NCI-H1105 treated with DMSO at 0.1 percent for 48 hours (cell line): ENCODE measurements around the gene ZNF385C.
A peak's percentile ranks its signal among the peaks of the same experiment; 100 is the strongest.

Experiments used
- DNase-seq: peaks from one replicate; lab custom pipeline; 2025; lab: John Stamatoyannopoulos, UW

ZNF385C gene

DNA sequence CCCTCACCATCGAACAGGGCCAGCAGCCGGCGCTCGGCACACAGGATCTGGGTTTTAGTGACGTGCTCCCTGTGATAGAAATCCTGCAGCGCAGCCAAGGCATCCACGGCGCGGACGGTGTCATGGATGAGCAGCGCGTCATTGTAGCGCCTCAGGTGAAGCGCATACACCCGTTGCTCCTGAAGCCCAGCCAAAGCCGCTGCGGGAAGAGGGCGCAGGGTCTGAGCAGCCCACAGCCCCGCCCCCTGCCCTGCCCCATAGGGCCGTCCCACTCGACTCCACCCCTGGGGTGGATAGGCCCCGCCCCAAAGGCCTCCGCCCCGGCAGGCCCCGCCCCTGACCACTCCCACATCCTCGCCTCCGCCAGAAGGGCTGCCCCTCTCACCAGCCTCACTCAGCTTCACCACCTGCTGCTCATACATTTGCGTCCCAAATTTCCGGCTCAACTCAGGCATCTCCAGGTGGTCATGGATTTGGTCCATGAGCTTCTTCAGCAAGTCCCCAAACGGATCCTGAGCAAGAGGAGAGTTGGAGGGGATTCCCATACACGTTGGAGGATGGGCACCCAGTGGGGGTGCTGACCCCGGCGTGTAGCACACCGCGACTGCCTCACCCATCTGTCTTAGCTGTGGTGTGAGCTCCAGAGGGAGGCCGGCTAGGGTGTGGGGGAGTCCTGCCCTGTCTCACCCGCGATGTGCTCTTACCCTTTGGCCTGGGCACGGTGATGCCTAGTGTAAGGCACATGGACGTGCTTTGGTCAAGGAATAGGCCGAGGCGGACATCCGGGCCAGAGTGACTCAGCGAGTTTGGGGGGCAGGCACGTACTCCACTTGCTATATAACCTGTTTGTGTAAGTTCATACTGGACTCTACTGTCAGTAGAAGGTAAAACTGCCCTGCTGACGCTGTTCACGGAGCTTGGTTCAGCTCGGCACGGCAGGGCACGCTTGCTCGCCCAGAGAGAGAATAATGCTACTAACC, 9.6 kb upstream of the ZNF385C start:
- peak; percentile 74 for DNase-seq

DNA sequence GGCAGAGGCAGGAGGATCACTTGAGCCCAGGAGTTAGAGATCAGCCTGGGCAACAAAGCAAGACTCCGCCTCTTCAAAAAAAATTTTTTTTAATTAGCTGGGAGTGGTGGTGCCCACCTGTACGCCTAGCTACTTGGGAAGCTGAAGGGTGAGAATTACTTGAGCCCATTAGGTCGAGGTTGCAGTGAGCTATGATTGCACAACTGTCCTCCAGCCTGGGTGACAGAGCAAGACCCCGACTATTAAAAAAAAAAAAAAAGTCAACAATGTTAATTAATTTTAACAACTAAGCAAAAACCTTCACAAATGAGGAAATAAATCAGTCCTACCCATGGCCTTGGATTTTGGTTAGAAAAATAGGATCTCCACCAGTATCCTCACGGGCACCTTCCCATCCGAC, 8.9 kb upstream of the ZNF385C start:
- DNase-seq, result no peak

DNA sequence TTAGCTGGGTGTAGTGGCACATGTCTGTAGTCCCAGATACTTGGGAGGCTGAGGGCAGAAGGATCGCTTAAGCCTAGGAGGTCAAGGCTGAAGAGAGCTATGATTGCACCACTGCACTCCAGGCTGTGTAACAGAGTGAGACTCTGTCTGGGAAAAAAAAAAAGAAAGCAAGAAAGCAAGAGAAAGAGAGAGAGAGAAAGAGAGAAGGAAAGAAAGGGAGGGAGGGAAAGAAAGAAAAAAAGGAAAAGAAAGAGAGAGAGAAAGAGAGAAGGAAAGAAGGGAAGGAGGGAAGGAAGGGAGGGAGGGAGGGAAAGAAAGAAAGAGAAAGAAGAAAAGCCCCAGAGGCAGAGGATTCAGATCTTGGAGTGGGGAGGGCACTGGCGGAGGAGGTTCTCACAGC, 7.7 kb upstream of the ZNF385C start:
- no peak for DNase-seq

DNA sequence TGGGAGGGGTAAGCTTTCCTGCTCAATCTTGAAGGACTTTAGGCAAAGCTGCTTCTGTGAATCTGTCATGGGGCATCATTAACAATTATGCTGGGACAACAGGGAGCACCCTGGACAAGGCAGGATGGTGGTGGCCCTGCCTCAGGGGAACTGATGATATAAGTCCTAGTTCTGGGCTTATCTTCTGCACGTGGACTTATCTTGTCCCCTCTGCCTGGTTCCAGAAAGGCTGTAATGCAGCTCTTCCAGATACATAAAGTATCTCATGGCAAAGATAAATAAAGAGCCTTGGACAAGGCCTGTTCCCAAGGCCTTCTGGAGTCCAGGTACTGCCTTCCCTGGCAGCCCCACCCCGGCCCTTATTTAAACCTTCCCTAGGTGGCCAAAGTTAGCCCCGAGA, 6.0 kb upstream of the ZNF385C start:
- no peak for DNase-seq

DNA sequence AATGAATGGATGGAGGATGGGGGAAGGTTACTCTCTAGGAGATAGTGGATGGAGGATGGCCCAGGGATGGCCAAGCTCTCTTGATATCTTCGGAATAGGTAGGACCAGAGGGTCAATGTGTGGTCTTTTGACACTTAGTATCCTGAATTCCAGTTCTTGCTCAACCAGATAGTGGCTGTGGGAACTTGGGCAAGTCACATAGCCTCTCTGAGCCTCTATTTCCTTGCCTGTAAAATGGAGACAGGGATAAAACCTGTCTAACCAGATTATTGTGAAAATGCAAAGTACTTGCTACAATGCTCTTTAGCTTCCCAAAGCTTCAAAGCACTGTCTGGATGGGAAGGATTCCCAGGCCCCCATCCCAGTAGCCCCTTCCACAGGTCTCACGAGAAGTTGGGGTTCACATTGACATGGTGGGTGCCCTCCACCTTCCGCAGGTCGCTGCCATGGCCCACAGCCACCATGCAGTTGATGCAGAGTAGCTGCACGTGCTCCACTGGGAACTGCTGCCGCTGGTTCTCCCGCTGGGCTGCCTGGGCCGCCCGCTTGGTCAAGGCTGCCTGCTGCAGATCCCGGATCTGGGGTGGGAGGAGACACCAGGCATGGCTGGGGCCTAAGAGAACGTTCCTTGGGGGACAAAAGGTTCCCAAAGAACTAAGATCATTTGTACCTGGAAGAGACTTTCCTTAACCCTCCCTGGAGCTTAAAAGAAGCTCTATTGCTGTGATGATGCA, 5.1 kb upstream of the ZNF385C start:
- DNase-seq, result no peak

DNA sequence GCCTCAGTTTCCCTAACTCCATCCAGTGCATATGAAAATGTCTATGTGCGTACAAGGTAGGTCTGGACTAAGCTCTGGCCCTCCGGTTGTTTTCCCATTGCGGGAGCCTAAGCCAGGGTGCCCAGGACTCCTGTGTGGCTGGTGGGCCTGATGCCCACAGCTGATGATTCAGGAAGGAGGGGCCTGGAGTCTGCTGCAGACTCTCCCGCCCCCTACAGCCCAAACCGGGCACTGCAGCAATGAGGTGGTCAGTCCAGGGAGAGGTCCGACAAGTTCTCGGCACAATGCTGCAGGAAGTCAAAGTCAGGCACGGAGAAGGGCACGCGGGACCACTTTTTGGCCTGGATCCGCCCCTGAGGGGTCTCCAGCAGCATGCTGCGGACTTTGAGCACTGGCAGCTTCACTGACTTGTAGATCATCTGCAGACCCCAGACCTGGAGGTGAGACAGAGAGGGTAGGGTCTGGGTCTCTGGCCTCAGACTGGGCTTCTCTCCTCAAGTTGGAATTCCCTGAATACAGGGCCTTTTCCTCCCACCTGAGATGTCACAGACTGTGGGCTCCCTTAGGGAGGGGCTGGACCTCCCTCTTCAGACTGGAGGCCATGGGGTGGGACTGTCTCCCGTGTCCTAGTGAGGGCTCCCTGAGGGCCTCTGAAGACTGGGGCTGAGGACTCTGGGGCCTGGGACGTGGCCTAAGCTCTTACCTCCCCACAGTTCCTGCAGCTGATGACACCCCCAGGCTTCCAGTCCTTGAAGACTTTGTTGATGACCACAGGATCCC, 3.4 kb upstream of the ZNF385C start:
- DNase-seq, result no peak

DNA sequence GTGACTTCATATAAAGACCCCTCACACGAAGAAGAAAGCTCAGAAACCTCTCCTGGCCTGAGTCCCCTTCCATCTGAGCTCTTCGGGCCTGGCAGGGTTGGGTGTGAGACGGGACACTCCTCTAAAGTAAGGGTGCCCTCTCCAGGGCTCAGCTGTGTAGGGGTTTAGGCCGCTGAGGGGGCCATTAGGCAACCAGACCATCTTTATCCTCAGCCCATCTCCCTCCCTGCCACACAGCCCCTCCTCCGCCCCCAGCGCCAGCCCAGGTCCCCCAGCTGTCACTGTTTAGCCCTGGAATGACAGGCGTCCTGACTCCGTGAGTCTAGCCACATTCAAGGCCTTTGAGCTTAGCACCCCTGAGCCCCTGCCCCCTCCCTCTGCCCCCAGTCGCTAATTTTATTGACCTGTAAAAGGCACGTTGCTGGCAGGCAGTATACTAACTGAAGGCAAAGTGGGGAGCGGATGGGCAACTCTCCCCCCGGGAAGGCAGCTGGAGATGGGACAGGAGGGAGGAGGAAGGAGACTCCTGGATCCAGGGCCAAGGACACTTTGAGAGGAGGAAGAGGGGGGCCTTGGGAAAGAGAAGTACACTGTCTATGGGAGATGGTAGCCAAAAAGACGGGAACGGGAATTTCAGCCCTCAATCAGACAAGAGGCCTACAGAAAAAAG, 592 bp upstream of the ZNF385C start:
- no peak for DNase-seq

DNA sequence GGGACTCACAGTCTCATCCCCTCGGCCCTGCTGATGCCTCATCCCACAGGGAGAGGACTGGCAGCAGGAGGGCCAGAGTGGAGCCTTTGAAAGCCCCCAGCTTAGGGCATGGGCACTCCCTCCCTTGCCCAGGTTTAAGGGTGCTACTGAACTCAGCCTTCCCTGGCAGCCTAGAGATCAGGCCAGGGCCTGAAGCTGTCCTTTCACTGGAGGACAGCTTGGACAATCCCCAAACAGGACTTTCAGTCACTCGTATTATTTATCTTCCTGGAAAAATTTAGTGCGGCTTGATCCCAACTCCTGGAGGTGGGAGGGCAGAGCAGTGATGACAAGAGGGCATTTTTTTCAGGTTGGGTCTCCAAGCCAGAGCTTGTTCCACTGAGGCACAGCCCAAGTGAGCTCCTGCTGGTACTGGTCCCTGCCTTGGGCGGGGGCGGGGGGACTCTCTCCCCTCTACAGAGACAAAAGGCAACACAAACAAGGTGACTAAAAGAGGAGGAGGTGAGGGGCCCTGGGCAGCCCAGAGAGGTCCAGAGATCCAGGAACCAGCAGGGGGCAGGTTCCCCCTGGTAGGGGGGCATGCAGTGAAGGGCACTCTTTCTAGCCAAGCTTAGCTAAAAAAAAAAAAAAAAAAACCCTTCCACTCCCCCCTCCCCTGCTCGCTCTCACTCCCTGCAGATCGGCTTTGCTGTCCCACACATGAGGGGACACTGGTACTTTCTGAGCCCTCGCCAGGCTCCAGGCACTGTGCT, 1.7 kb downstream of the ZNF385C start:
- no peak for DNase-seq

DNA sequence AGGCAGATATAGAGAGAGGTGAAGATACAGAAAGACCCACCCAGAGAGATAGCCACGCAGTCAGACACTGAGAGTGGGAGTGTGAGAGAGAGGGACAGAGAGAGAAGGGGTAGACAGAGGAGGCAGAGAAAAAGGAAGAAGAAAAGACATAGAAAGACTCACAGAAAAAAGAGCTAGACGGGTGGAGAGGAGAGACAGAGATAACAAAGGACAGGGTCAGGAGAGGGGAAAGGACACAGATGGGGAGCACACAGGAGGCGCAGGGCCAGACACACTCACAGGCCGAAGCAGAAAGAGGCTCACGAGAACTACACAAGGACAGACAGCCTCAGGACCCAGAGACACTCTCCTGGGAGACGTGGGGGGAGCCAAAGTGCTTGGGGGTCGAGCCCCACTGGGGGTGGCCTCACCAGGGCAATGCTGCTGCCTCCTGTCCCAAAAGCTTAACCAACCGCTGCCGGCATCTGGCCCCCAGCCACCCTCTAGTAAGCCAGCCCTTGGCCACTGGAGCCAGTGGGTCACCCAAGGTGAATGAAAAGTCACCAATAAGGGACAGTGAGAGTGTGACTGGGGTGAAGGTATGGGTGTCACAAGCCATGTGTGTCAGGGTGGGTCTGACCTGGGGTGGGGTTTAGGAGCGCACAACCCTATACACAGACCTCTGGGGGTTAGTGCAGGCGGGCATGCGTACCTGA, 3.8 kb downstream of the ZNF385C start:
- no peak for DNase-seq

DNA sequence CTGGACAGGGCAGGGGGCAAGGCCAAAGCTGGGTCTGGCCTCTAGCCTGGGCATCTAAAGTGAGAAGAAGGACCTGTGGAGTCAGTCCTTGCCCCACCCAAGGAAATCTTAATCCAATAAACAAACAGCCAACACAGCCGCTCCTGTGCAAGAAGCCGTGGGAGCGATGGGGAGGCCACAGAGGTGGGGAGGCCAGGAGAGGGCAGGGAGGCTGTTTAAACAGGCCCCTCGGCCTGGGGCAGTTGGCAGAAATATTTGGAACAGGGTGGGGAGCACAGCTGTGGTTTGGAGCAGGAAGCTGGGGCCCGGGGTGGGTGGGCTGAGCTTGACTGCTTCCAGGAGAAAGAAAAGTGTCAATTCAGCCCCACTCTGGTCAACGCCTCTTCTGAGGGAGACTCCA, 5.3 kb downstream of the ZNF385C start:
- DNase-seq, result no peak

DNA sequence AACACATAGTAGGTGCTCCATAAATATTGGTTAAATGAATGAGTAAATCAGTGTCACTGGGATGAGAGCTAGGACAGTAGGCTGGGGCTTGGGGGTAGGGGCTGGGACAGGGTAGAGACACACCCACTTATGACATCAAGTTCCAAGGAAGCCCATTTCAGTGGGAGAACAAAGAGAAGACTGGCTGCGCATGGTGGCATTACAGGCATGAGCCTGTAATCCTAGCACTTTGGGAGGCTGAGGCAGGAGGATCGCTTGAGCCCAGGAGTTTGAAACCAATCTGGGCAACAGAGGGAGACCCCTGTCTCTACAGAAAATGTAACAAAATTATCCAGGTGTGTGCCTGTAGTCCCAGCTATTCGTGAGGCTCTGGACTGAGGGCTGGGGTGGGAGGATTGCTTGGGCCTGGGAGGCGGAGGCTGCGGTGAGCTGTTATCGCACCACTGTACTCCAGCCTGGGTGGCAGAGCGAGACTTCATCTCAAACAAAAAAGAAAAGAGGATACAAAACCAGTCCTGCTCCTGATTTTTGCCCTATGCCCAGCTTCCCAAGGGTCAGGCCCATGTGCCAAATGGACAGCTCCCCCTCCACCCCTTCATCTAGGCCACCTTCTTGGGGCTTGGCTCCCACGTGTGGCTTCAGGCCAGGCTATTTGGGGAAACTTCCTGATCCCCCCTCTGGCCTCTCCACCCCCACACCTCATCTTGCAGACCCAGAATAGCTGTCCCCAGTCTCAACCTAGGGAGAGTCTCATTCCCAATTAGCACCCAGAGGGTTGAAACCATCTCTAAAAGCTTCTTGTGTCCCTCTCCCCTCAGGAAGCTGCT, 7.1 kb downstream of the ZNF385C start:
- no peak for DNase-seq

DNA sequence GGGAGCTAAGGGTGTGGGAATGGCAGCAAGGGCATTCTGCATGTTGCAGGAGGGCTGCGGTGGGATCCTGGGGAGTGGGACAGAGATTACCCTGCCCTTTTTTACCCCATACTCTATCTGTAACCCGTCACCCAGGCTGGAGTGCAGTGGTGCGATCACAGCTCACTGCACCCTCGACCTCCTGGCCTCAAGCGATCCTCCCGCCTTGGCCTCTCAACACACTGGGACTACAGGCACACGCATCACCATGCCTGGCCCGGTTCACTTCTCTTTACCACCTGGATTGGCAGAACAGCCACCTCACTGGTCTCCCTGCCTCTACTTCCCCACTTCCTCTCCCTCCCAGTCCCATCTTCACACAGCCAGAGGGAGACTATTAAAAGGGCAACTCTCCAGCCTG, 9.5 kb downstream of the ZNF385C start:
- DNase-seq, result no peak

DNA sequence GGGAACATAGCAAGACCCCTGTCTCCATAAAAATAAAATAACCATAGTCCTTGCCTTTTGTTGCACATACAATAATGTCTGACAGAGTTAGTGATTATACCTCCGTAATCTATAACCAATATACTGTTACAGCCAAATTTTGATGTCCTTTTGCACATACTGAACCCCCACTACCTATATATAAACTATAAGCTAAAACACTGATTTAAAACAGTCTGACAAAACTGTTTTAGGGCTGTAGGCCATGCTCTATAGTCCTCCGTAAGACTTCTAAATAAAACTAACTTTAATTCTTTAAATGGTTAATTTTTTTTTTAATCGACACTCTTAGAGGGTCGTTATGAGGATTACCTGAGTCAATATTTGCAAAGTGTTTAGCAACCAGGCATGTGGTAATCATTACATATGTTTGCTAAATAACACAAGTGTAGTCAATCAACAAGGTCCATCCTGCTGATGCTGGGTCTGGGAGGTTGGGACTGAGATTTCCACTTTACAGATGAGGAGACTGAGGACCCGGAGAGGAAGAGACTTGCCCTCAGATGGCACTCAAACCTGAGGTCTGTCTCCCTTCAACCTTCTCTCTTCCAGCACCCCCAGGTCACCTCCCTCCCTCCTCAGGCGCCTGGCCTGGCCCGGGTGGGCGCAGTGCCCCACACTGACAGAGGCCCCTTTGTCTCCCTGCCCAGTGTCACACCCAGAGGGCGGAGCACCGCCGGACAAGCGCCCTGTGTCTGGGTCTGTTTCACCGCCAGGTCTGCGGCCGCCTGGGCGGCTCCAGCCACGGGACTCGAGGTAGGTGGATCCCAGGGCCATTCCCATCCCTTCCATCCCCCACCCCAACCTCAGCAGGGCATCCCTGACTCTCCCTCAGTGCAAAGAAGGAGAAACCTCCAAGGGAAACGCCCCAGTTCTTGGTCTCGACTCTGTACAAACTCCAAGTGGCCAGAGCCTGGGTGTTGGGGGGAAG, 10.3 kb downstream of the ZNF385C start:
- no peak for DNase-seq

DNA sequence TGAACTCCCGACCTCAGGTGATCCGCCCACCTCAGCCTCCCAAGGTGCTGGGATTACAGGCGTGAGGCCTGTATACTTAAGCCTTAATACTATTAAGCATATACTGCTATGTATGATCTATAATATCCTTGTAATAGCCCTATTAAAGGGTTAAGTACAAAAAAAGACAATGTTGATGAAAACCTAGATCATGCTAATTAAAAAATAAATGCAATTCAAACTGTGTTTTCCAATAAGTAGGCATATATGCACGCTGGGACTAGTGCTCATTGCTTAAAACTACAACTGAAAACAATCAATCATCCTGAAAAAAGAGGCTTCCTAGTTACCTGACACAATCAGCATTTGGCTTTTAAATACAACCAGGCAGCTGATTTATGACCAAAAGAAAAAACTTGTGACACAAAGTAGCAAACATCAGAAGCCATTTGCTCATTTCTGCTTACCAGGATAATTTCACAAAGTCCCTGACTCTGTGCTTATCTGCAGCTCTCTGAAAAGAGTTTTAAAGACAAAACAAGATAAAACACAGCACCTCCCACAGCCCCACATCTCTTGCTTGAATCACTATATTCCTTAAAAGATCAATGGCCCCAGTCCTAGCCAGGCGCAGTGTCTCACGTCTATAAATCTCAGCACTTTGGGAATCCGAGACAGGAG, 11.1 kb downstream of the ZNF385C start:
- DNase-seq, result no peak

DNA sequence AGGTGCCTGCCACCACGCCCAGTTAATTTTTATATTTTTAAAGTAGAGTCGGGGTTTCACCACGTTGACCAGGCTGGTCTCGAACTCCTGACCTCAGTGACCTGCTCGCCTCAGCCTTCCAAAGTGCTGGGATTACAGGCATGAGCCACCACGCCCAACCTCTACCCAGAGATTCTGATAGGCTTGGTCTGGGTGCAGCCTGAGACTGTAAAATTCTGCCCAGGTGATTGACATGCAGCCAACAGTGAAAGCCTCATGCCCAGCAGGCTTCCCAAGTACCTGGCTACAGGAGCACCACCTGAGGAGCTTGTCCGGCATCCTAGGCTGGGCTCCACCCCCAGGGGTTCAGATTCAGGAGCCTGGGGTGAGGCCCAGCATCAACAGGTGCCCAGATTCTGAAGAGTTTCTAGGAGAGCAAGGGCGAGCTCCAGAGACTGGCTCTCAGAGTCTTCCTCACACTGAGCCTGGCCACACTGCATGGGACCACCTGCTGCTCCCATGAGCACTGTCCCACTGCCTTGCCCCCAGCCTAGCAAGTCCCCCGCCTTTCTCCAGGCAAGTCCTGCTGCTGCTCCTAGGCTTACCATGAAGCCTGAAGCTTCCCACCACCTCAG, 16.6 kb downstream of the ZNF385C start:
- no peak for DNase-seq

DNA sequence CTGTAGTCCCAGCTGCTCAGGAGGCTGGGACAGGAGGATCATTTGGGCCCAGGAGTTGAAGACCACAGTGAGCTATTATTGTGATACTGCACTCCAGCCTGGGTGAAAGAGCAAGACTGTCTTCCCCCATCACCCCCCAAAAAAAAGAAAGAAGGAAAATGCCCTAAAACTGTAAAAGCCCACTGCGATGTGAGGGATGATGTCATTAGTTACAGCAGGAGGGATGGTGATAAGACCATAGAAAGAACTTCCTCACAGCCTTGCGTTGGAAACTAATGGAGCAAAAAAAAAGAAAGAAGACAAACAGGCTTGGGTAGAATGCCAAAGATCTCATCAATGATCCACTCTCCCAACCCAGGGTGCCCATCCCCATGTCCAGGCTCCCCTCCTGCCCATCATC, 18.7 kb downstream of the ZNF385C start:
- no peak for DNase-seq

DNA sequence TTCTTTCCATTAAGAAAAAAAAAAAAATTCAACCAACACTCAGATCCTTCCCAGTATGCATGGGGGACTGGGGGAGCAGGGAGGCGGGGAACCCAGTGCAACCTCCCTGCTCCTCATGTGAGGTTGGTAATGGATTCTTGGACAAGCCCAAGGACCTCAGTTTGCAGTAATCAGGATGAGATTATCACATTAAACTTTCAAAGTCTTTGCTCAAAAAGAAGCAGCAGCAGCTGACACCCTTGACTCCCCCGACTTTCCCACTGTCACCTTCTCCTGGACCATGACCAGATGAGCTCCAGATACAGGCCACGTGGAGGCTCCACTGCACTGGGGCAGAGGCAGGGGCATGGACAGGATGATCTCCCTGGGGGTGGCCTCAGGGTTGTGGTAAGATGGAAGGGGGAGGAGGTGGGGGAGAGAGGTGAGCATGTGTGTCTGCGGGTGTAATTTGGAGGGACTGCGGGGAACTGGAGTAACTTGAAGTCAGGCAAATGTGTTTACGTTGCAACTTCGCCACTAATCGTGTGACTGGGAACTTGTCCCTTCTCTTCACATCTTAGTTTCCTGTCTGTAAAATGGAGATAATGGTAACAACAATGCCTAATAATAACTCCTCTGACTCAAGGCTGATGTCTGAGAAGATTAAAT, 19.8 kb downstream of the ZNF385C start:
- DNase-seq, result no peak
